Activated T-cell treated with anti-CD3 and anti-CD28 coated beads, Interleukin-2, amount 50 U/mL, for 24 hours (primary cell): ENCODE measurements around the gene NCAPD2.
A peak's percentile ranks its signal among the peaks of the same experiment; 100 is the strongest.
"Not testable (repeated sequence)": the region's sequence is repeated elsewhere in the genome, so short reads cannot be mapped to it uniquely, and the experiment has no call there.

Experiments
- DNase-seq: peaks from one replicate; pipeline ENCODE4 v3.0.0-alpha.2; 2020
- H3K27ac Mint-ChIP-seq: 2 replicates; pipeline ENCODE4 v1.8.0; 2020; ENCODE audit warnings: mild to moderate bottlenecking, mixed read lengths
- H3K27me3 Mint-ChIP-seq: 2 replicates; pipeline ENCODE4 v1.8.0; 2020; ENCODE audit warnings: mixed read lengths
- H3K36me3 Mint-ChIP-seq: 2 replicates; pipeline ENCODE4 v1.8.0; 2020; ENCODE audit warnings: low read depth, mixed read lengths
- H3K4me1 Mint-ChIP-seq: 2 replicates; pipeline ENCODE4 v1.8.0; 2020; ENCODE audit warnings: low read depth, mixed read lengths
- H3K4me3 Mint-ChIP-seq: 2 replicates; pipeline ENCODE4 v1.8.0; 2020; ENCODE audit warnings: mild to moderate bottlenecking, moderate library complexity, mixed read lengths
- H3K9me3 Mint-ChIP-seq: 2 replicates; pipeline ENCODE4 v1.8.0; 2020; ENCODE audit warnings: mixed read lengths

Gene NCAPD2

GRCh38 chr12:6461401-6462233 lies 32.3 kb upstream of the NCAPD2 start:
- H3K27ac Mint-ChIP-seq, result peak overlapping the region; percentile 98
- H3K27me3 Mint-ChIP-seq, result no peaks in the 10 kb centered on the region
- H3K4me3 Mint-ChIP-seq, result peak overlapping the region; percentile 81
- peaks cover 90% of the 10 kb centered on the region for H3K4me1 Mint-ChIP-seq
- no peaks in the 10 kb centered on the region for H3K9me3 Mint-ChIP-seq
- DNase-seq, result peak; percentile 81
- peaks cover 97% of the 10 kb centered on the region for H3K36me3 Mint-ChIP-seq

DNA sequence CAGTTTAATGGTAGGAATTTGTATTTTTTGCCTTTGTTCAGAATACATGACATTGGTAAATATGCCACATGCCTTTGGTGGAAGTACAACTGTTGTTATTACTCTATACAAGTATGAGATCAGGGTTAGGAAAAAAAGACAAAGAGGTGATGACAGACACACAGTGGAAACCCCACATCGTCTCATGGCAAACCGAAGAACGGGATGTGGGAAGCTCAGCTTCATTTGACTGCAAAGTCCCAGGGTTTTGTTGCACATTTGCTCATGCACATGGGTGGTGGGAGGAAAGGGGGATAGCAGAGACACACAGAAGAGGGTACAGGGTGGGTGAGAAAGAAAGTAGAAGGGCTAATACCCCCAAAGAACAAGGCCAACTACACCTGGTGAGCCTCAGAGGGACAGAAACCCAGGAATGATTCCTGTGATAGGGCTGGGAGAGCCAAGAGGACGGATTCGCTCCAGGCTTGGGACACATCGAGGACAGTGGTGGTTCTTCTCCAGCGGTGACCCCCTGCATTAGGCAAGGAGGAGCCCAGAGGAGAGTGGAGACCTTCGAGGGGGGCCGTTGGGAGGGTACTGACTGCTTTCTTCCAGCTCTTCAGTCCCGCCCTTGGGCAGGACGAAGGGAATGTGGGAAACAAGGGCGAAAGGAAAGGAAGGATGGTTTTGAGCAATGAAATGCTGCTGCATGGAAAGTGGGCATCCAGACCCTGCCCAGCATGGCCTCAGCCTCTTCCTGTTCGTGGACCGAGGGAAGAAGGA lies 31.5 kb upstream of the NCAPD2 start:
- peaks cover 90% of the 10 kb centered on the region for H3K4me1 Mint-ChIP-seq
- peak overlapping the region; percentile 81 for H3K4me3 Mint-ChIP-seq
- H3K36me3 Mint-ChIP-seq, result peaks cover 97% of the 10 kb centered on the region
- DNase-seq, result no peak
- no peaks in the 10 kb centered on the region for H3K27me3 Mint-ChIP-seq
- no peaks in the 10 kb centered on the region for H3K9me3 Mint-ChIP-seq
- peak overlapping the region; percentile 98 for H3K27ac Mint-ChIP-seq

- H3K4me1 Mint-ChIP-seq, result peaks cover 95% of the 10 kb centered on the region
- no peaks in the 10 kb centered on the region for H3K27me3 Mint-ChIP-seq
- H3K27ac Mint-ChIP-seq, result peak overlapping the region; percentile 98
- peak overlapping the region; percentile 81 for H3K4me3 Mint-ChIP-seq
- no peaks in the 10 kb centered on the region for H3K9me3 Mint-ChIP-seq
- no peak for DNase-seq
- peaks cover 97% of the 10 kb centered on the region for H3K36me3 Mint-ChIP-seq
These were observed 30.7 kb upstream of the NCAPD2 start for GRCh38 chr12:6463216-6463615.

GRCh38 chr12:6463858-6464257 lies 30.0 kb upstream of the NCAPD2 start:
- Mint-ChIP-seq H3K4me1 (peaks cover 95% of the 10 kb centered on the region), H3K9me3 (no peaks in the 10 kb centered on the region), H3K27ac (peak overlapping the region; percentile 98), H3K27me3 (no peaks in the 10 kb centered on the region), H3K4me3 (peak overlapping the region; percentile 81), H3K36me3 (peaks cover 97% of the 10 kb centered on the region)
- DNase-seq, result no peak

DNA sequence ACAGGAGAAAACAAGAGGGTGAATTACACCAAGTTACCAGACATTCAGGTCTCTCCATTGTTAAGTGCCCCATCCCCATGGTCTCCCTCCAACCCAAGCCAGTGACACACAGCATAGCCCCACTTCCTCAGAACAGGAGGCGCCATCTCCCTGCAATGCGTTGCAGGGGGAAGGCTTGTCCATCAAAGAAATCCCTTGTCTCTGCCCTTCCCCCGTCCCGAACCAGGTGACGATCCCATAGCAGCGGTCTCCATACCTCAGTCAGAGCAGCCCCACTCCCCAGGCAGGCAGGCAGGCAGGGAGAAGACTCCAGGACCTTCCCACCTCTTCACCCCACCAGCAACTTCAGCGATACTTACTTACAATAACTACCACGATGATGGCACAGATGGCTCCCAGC lies 29.4 kb upstream of the NCAPD2 start:
- Mint-ChIP-seq H3K4me3 (peak overlapping the region; percentile 81), H3K36me3 (peaks cover 97% of the 10 kb centered on the region), H3K9me3 (no peaks in the 10 kb centered on the region), H3K27ac (peak overlapping the region; percentile 98), H3K27me3 (no peaks in the 10 kb centered on the region), H3K4me1 (peaks cover 95% of the 10 kb centered on the region)
- DNase-seq, result no peak

GRCh38 chr12:6465467-6466183 lies 28.3 kb upstream of the NCAPD2 start:
- Mint-ChIP-seq H3K4me3 (peak overlapping the region; percentile 35), H3K4me1 (peaks cover 88% of the 10 kb centered on the region), H3K27me3 (no peaks in the 10 kb centered on the region), H3K27ac (peak overlapping the region; percentile 92), H3K9me3 (no peaks in the 10 kb centered on the region), H3K36me3 (peaks cover 97% of the 10 kb centered on the region)
- no peak for DNase-seq

GRCh38 chr12:6466184-6466573 lies 27.7 kb upstream of the NCAPD2 start:
- Mint-ChIP-seq H3K9me3 (no peaks in the 10 kb centered on the region), H3K27ac (peak overlapping the region; percentile 92), H3K36me3 (peaks cover 91% of the 10 kb centered on the region), H3K27me3 (no peaks in the 10 kb centered on the region), H3K4me3 (no peak overlapping the region), H3K4me1 (peaks cover 86% of the 10 kb centered on the region)
- no peak for DNase-seq

DNA sequence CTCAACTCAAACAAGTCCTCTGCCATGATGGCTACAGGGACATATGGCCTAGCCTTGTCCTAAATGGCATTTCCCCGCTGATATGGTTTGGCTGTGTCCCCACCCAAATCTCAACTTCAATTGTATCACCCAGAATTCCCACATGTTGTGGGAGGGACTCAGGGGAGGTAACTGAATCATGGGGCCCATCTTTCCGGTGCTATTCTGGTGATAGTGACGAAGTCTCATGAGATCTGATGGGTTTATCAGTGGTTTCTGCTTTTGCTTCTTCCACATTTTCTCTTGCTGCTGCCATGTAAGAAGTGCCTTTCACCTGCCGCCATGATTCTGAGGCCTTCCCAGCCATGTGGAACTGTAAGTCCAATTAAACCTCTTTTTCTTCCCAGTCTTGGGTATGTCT lies 27.2 kb upstream of the NCAPD2 start:
- H3K9me3 Mint-ChIP-seq, H3K27me3 Mint-ChIP-seq, DNase-seq: not testable (repeated sequence)
- H3K4me1 Mint-ChIP-seq, result peaks cover 85% of the 10 kb centered on the region
- peak overlapping the region; percentile 93 for H3K4me3 Mint-ChIP-seq
- H3K36me3 Mint-ChIP-seq, result peaks cover 85% of the 10 kb centered on the region
- H3K27ac Mint-ChIP-seq, result peak overlapping the region; percentile 92

- peak overlapping the region; percentile 93 for H3K4me3 Mint-ChIP-seq
- H3K9me3 Mint-ChIP-seq, DNase-seq, H3K27me3 Mint-ChIP-seq: not testable (repeated sequence)
- peaks cover 81% of the 10 kb centered on the region for H3K4me1 Mint-ChIP-seq
- peak overlapping the region; percentile 92 for H3K27ac Mint-ChIP-seq
- H3K36me3 Mint-ChIP-seq, result peaks cover 76% of the 10 kb centered on the region
These were observed 26.2 kb upstream of the NCAPD2 start for GRCh38 chr12:6467571-6468282.

DNA sequence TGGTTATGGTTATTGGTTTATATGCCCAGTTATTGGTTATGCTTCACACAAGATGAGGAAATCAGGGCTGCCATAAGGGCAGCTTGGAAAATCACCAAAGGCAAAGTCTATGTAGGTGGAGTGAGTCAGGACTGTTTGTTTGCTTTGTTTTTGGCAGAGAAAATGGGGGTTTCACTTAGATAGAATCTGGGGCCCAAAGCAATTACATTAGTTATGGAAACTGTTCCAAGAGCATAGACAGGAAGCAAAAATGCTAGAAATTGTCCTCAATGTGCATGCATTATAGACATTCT lies 25.7 kb upstream of the NCAPD2 start:
- Mint-ChIP-seq H3K9me3 (no peaks in the 10 kb centered on the region), H3K4me3 (peak overlapping the region; percentile 93), H3K4me1 (peaks cover 76% of the 10 kb centered on the region), H3K27me3 (no peaks in the 10 kb centered on the region), H3K36me3 (peaks cover 71% of the 10 kb centered on the region), H3K27ac (peak overlapping the region; percentile 92)
- DNase-seq, result no peak

- peaks cover 62% of the 10 kb centered on the region for H3K36me3 Mint-ChIP-seq
- DNase-seq, result no peak
- peak overlapping the region; percentile 92 for H3K27ac Mint-ChIP-seq
- H3K4me3 Mint-ChIP-seq, result peak overlapping the region; percentile 93
- H3K9me3 Mint-ChIP-seq, result no peaks in the 10 kb centered on the region
- peaks cover 67% of the 10 kb centered on the region for H3K4me1 Mint-ChIP-seq
- no peaks in the 10 kb centered on the region for H3K27me3 Mint-ChIP-seq
These were observed 24.8 kb upstream of the NCAPD2 start for GRCh38 chr12:6469092-6469491.

DNA sequence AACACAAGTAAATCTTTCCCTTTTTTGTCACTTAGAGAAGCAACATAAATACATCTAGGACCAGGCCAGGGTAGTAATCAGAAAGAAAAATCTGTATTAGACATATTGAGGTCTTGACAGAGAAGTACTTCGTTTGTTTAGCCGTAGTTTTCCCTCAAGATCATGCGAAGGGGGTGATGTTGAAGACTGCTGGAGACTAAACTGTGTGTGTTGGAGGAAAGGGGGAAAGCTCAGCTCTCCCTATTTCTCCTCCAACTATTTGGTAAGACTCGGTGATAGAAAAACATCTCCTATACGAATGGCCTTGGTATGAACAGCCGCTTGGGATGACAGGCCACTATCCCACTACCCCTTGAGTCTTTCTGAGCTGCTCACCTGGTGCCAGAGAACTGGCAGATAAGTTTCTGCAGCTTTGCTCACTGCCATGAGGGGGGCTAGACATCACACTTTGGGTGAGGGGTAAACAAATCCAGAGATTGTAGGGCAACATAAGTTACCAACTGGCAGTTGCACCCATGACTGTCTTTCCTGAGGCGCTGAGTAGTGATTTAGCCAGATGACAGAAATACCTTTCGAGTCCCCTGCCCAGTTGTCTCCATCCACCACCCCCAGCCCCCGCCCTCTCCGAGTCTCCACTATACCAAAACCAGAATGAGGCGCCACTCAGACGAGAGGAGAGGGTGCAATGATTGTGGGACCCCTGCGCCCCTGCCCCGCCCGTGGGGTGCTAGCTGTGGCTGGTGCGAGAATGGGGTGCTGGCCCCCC lies 24.1 kb upstream of the NCAPD2 start:
- peaks cover 55% of the 10 kb centered on the region for H3K36me3 Mint-ChIP-seq
- H3K27me3 Mint-ChIP-seq, result no peaks in the 10 kb centered on the region
- H3K4me3 Mint-ChIP-seq, result peak overlapping the region; percentile 93
- H3K4me1 Mint-ChIP-seq, result peaks cover 60% of the 10 kb centered on the region
- peak overlapping the region; percentile 92 for H3K27ac Mint-ChIP-seq
- DNase-seq, result no peak
- no peaks in the 10 kb centered on the region for H3K9me3 Mint-ChIP-seq

DNA sequence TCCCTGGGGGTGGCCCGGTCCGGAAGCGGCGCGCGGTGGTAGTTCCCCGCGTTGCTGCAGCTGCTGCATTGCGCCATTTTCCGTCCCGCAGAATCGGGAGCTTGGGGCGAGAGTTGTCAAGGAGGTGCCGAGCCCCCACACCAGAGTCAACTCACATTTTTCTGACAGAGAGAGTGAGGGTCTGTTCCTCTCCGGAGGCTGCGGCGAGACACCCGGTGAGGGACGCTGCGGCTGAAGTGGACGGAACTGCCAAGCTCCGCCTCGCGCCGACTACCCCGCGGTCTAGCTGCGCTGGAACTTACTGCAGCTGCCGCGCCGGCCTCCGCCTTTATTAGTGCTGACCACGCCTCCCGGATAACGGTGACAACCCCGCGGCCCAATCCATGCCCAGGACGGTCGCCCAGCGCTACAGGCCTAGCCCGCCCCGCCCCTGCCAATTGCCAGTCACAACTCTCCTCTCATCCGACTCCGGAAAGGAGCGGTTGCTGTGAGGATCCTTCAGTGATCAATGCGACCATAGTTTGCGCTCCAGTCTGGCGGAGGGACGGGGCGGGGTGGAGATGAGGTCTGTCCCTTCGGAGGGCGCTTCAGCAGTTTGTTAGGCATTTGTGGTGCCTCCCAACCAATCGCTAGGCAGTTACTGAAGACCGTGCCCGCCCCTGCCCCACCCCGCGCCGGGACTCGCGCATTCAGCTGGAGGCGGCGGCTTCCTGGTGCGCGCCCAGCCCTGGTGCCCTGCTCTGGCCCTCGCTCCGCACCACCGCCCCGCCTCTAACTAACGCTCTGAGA lies 23.3 kb upstream of the NCAPD2 start, which contains the start of gene VAMP1:
TSS of gene VAMP1 (minus strand) at position 303 of the 789 bp plus-strand sequence. CDS start at position 157, 146 bp downstream.
- Mint-ChIP-seq H3K4me3 (peak within 1 kb of the TSS; percentile 93), H3K9me3 (no peaks in the 10 kb centered on the region), H3K4me1 (peaks cover 55% of the 10 kb centered on the region), H3K36me3 (peaks cover 49% of the 10 kb centered on the region), H3K27me3 (no peaks in the 10 kb centered on the region), H3K27ac (peak within 1 kb of the TSS; percentile 92)
- DNase-seq, result peak; percentile 97
